ENCODE measurements around the gene TEX26. TPM values are rescaled to one million over a fixed set of nuclear protein-coding genes. Genes with fewer than 3 reads are reported as not detected.

TEX26 gene
- total RNA-seq, 1 donor: not detected

GRCh38 chr13:31011193-31011860 lies 78.9 kb downstream of the TEX26 start:
- no peak for DNase-seq (ENCODE audit: low read depth in 2 of 3, low spot score in 2 of 3)

GRCh38 chr13:31011901-31012654 lies 79.6 kb downstream of the TEX26 start:
- DNase-seq (ENCODE audit: low read depth in 2 of 3, low spot score in 2 of 3): peak in 1 of 3 donors; percentile 10

GRCh38 chr13:31012655-31013024 lies 80.2 kb downstream of the TEX26 start:
- DNase-seq (ENCODE audit: low read depth in 2 of 3, low spot score in 2 of 3): no peak

GRCh38 chr13:31014456-31014855 lies 82.0 kb downstream of the TEX26 start:
- no peak for DNase-seq (ENCODE audit: low read depth in 2 of 3, low spot score in 2 of 3)

GRCh38 chr13:31015199-31015598 lies 82.7 kb downstream of the TEX26 start:
- no peak for DNase-seq (ENCODE audit: low read depth in 2 of 3, low spot score in 2 of 3)

- DNase-seq (ENCODE audit: low read depth in 2 of 3, low spot score in 2 of 3): no peak
Measured at GRCh38 chr13:31016342-31017325, 84.2 kb downstream of the TEX26 start.

GRCh38 chr13:31018511-31018910 lies 86.1 kb downstream of the TEX26 start:
- DNase-seq (ENCODE audit: low read depth in 2 of 3, low spot score in 2 of 3): no peak

GRCh38 chr13:31020996-31021395 lies 88.5 kb downstream of the TEX26 start:
- DNase-seq (ENCODE audit: low read depth in 2 of 3, low spot score in 2 of 3): no peak

- DNase-seq (ENCODE audit: low read depth in 2 of 3, low spot score in 2 of 3): no peak
Measured at GRCh38 chr13:31022288-31022895, 89.9 kb downstream of the TEX26 start.

GRCh38 chr13:31022928-31023530 lies 90.6 kb downstream of the TEX26 start:
- DNase-seq (ENCODE audit: low read depth in 2 of 3, low spot score in 2 of 3): no peak

Other genes with a start within 250 kb of the TEX26 start
- gene ALOX5AP, start 197.1 kb upstream of the TEX26 start, total RNA-seq: 6.5 TPM
- gene MEDAG, start 26.4 kb upstream of the TEX26 start, total RNA-seq: not detected
- 9.2 TPM for gene HSPH1, start 229.2 kb downstream of the TEX26 start, total RNA-seq

Measured in hematopoietic multipotent progenitor cell (in vitro differentiated cells).